Lower lobe of right lung (tissue), 2 donors: ENCODE data around the gene STK4. TPM values are rescaled to one million over a fixed set of nuclear protein-coding genes. Genes with fewer than 3 reads are reported as not detected.

Experiments used
- ATAC-seq, 2 donors: fragments of 200-7000 bp; cut with Tn5 transposase; one replicate each; pipeline ENCODE4 v1.9.1; 2020 to 2022; ENCODE audit warnings: mild to moderate bottlenecking in 2 of 2, moderate library complexity in 2 of 2
- DNase-seq: peaks from one replicate; pipeline ENCODE4 v3.0.0-alpha.2; 2020
- H3K27ac ChIP-seq: fragments of 200-600 bp; one replicate; pipeline ENCODE4 v1.8.0; 2022
- H3K27me3 ChIP-seq: fragments of 200-600 bp; one replicate; pipeline ENCODE4 v1.8.0; 2022; ENCODE audit warnings: low read depth
- H3K36me3 ChIP-seq: fragments of 200-600 bp; one replicate; pipeline ENCODE4 v1.8.0; 2022; ENCODE audit warnings: mild to moderate bottlenecking
- H3K4me1 ChIP-seq: fragments of 200-600 bp; one replicate; pipeline ENCODE4 v1.8.0; 2022
- H3K4me3 ChIP-seq: fragments of 200-600 bp; one replicate; pipeline ENCODE4 v1.8.0; 2022; ENCODE audit warnings: mild to moderate bottlenecking
- H3K9me3 ChIP-seq: fragments of 200-600 bp; one replicate; pipeline ENCODE4 v1.8.0; 2022
- CTCF ChIP-seq: fragments of 200-600 bp; IDR thresholded peaks from one replicate; pipeline ENCODE4 v1.8.0; 2022; ENCODE audit warnings: antibody characterized with exemption, mild to moderate bottlenecking
- intact Hi-C: fragments of 100-400 bp; cut with DNase I; formaldehyde crosslinking; loops from one replicate; pipeline ENCODE4 v1.11.0; 2022
- total RNA-seq: library from RNA; stranded (reverse); fragmentation: NEBNext Ultra II Directional; extraction: Animal tissue kit (Norgen Biotek cat#: 25700); gene quantifications from one replicate; pipeline ENCODE4 v1.2.1, GENCODE V29; 2021
- donor health status: DM: no; HTN: yes; CAD: no; lungs with severe emphysema.

Gene STK4
- total RNA-seq, 1 donor from 2014 or later, result 73.4 TPM

DNA sequence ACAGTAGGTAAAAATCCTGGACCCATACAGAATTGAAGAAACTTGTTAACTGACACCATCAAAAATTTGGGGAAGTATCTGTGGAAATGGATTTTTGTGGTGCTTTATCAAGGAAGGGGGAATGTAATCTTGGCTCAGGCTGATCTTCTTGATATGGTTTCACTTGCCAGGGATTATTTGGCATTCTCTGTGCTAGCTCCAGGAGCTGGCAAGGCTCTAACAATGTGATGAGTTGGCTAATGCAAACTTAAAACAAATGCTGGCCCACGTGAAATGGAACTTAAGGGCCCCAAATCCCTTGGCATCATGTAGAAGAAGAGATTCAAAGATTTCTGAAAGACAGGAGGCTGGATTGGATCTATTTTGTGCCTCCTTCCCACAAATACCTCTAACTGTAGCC is 121.5 kb downstream of the STK4 start:
- TF ChIP-seq CTCF, result no peak
- no peak overlapping the region for H3K27ac ChIP-seq
- H3K36me3 ChIP-seq, result no peaks in the 10 kb centered on the region
- intact Hi-C loops, result no loop called here
- no peak for ATAC-seq
- H3K4me1 ChIP-seq, result peaks cover 8% of the 10 kb centered on the region
- no peaks in the 10 kb centered on the region for H3K27me3 ChIP-seq
- H3K4me3 ChIP-seq, result no peak overlapping the region
- DNase-seq, result no peak
- peaks cover 5% of the 10 kb centered on the region for H3K9me3 ChIP-seq

DNA sequence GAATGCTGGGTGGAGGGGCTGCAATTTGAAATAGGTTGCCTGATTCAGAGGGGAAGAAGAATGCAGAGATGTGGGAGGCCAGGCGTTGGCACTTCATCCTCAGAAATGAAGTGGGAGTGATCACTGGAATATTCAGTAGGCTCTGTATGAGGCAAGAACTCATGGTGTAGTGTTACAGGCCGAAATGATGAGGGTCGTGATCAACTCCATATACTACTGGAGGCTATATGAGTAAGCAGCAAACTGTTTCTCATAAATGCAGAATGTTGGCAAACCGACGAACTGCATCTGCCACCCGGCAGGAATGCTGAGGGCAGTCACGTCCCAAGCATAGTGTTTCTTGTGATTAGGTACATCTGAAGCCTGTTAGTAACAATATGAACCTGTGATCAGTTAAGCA is 121.9 kb downstream of the STK4 start:
- Histone ChIP-seq H3K27ac (no peak overlapping the region), H3K27me3 (no peaks in the 10 kb centered on the region), H3K36me3 (no peaks in the 10 kb centered on the region), H3K4me3 (no peak overlapping the region), H3K4me1 (peaks cover 8% of the 10 kb centered on the region), H3K9me3 (peaks cover under 1% of the 10 kb centered on the region)
- DNase-seq, result no peak
- no peak for ATAC-seq
- TF ChIP-seq CTCF, result no peak
- intact Hi-C loops, result no loop called here

DNA sequence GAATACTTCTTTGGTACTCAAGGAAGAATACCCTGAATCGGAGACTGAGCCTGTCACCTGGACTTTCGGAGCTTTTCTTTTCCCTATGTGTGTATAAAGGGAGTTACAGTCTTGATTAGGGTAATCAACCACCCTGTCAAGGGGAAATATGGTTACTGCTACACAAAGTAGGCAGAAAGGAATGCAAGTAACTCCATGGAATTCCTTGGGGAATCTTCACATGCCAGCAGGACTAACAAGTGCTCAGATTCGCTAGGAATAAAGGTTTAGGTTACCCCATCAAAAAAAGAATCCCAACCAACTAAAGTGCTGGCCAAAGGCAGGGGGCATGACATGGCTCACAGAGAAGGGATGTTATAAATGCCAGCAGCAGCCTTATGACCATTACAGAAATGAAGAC is 124.2 kb downstream of the STK4 start:
- TF ChIP-seq CTCF, result no peak
- intact Hi-C loops, result no loop called here
- H3K27me3 ChIP-seq, result no peaks in the 10 kb centered on the region
- no peaks in the 10 kb centered on the region for H3K36me3 ChIP-seq
- H3K9me3 ChIP-seq, result no peaks in the 10 kb centered on the region
- H3K4me1 ChIP-seq, result peaks cover 10% of the 10 kb centered on the region
- ATAC-seq (no peak), DNase-seq (no peak)
- no peak overlapping the region for H3K4me3 ChIP-seq
- no peak overlapping the region for H3K27ac ChIP-seq

- DNase-seq (no peak), ATAC-seq (no peak)
- intact Hi-C loops, result no loop called here
- peaks cover 12% of the 10 kb centered on the region for H3K4me1 ChIP-seq
- no peak overlapping the region for H3K4me3 ChIP-seq
- TF ChIP-seq CTCF, result no peak
- no peaks in the 10 kb centered on the region for H3K36me3 ChIP-seq
- no peak overlapping the region for H3K27ac ChIP-seq
- no peaks in the 10 kb centered on the region for H3K9me3 ChIP-seq
- peaks cover under 1% of the 10 kb centered on the region for H3K27me3 ChIP-seq
Observed at GRCh38 chr20:45091366-45091765, 125.1 kb downstream of the STK4 start.

- ATAC-seq (no peak), DNase-seq (no peak)
- Histone ChIP-seq H3K27ac (no peak overlapping the region), H3K9me3 (no peaks in the 10 kb centered on the region), H3K4me1 (peaks cover 6% of the 10 kb centered on the region), H3K4me3 (no peak overlapping the region), H3K27me3 (peaks cover 15% of the 10 kb centered on the region), H3K36me3 (no peaks in the 10 kb centered on the region)
- TF ChIP-seq CTCF, result no peak
- intact Hi-C loops, result no loop called here
Observed at GRCh38 chr20:45092898-45093297, 126.6 kb downstream of the STK4 start.

GRCh38 chr20:45094201-45094600 is 127.9 kb downstream of the STK4 start:
- intact Hi-C loops, result no loop called here
- no peak overlapping the region for H3K27ac ChIP-seq
- H3K27me3 ChIP-seq, result peaks cover 28% of the 10 kb centered on the region
- H3K9me3 ChIP-seq, result no peaks in the 10 kb centered on the region
- H3K4me1 ChIP-seq, result peaks cover 8% of the 10 kb centered on the region
- no peak for DNase-seq
- H3K36me3 ChIP-seq, result no peaks in the 10 kb centered on the region
- TF ChIP-seq CTCF, result no peak
- H3K4me3 ChIP-seq, result no peak overlapping the region
- no peak for ATAC-seq
